Upper lobe of left lung (tissue), 6 donors: ENCODE data around the gene NID2. TPM values are rescaled to one million over a fixed set of nuclear protein-coding genes. Genes with fewer than 3 reads are reported as not detected.
A peak's percentile ranks its signal among the peaks of the same experiment; 100 is the strongest.

ENCODE experiments used
- ATAC-seq, 2 donors: fragments of 200-7000 bp; cut with Tn5 transposase; one replicate each; pipeline ENCODE4 v1.9.1; 2022; ENCODE audit warnings: mild to moderate bottlenecking in 2 of 2, moderate library complexity in 2 of 2; ENCODE audit not compliant: low FRiP score in 2 of 2
- DNase-seq, 2 donors: peaks; one replicate each; pipeline ENCODE4 v3.0.0-alpha.2; 2019 to 2020
- H3K27ac ChIP-seq, 4 donors: fragments of 200-600 bp; sonication (generic); one replicate each; pipeline ENCODE4 v1.5.1; 2016 to 2019
- H3K27me3 ChIP-seq, 4 donors: fragments of 200-600 bp; sonication (generic); one replicate each; pipeline ENCODE4 v1.5.1; 2017 to 2019
- H3K36me3 ChIP-seq, 4 donors: fragments of 200-600 bp; sonication (generic); one replicate each; pipeline ENCODE4 v1.5.1; 2016 to 2019
- H3K4me1 ChIP-seq, 4 donors: fragments of 200-600 bp; sonication (generic); one replicate each; pipeline ENCODE4 v1.5.1; 2018 to 2019
- H3K4me3 ChIP-seq, 4 donors: fragments of 200-600 bp; sonication (generic); one replicate each; pipeline ENCODE4 v1.5.1; 2017 to 2019; ENCODE audit warnings: mild to moderate bottlenecking in 2 of 4, moderate library complexity in 1 of 4
- H3K9me3 ChIP-seq, 4 donors: fragments of 200-600 bp; sonication (generic); one replicate each; pipeline ENCODE4 v1.5.1; 2018 to 2019
- CTCF ChIP-seq, 6 experiments: fragments of 450-650 bp in 4 of 6; fragments of 200-600 bp in 2 of 6; sonication (generic) in 2 of 6; IDR thresholded peaks; one replicate each; pipeline ENCODE4 v1.5.1; 2016 to 2019; ENCODE audit warnings: antibody characterized with exemption in 6 of 6
- EP300 ChIP-seq, 4 donors: sonication (generic); formaldehyde crosslinking; IDR thresholded peaks; one replicate each; pipeline ENCODE4 v1.5.1; 2017; ENCODE audit warnings: antibody characterized with exemption in 4 of 4, control low read depth in 2 of 4
- POLR2A ChIP-seq, 4 donors: fragments of 450-650 bp; IDR thresholded peaks; one replicate each; pipeline ENCODE4 v1.5.1; 2016 to 2017; ENCODE audit warnings: antibody characterized with exemption in 4 of 4, mild to moderate bottlenecking in 2 of 4
- POLR2AphosphoS5 ChIP-seq, 2 donors: sonication (generic); formaldehyde crosslinking; IDR thresholded peaks; one replicate each; pipeline ENCODE4 v1.5.1; 2017; ENCODE audit warnings: antibody characterized with exemption in 2 of 2
- WGBS, 2 donors: methylation state at CpG; one replicate each; pipeline ENCODE4 v1.1.5; 2017 to 2018; 5-methylcytosine and 5-hydroxymethylcytosine counted together
- total RNA-seq, 6 donors: library from RNA; depleted of rRNA in 4 of 6; stranded (reverse); fragments of >200 nt in 4 of 6; gene quantifications; one replicate each; pipeline versions ENCODE4 v1.1.0 to v1.2.1, GENCODE V29; 2016 to 2021
- donor health status: DM: no; HTN: no; CAD: no; lungs with moderate emphysema.
- donor health status: DM: no; HTN: yes; CAD: no; lungs with severe emphysema.

NID2 gene
- total RNA-seq, 6 donors from 2014 or later = 4.9 to 33.5 (median 8.3) TPM

GRCh38 chr14:51988221-51988620 lies 80.6 kb downstream of the NID2 start:
- 64 to 71% methylated on average over 1 of the region's 1 CpG for WGBS, 2 donors
- TF ChIP-seq EP300 (IDR thresholded peaks at IDR 0.05) (no peak), CTCF (IDR thresholded peaks at IDR 0.05) (no peak), POLR2AphosphoS5 (IDR thresholded peaks at IDR 0.05) (no peak), POLR2A (IDR thresholded peaks at IDR 0.05) (no peak)
- peak overlapping the region in 1 of 4 donors; percentile 94 for H3K27ac ChIP-seq

GRCh38 chr14:51981218-51981854 lies 87.5 kb downstream of the NID2 start:
- Histone ChIP-seq H3K9me3 (no peaks in the 10 kb centered on the region), H3K27me3 (no peaks in the 10 kb centered on the region), H3K4me1 (peaks cover 0 to 6% (median 5%) of the 10 kb centered on the region in 4 donors), H3K27ac (no peak overlapping the region), H3K4me3 (no peak overlapping the region), H3K36me3 (no peaks in the 10 kb centered on the region)
- ATAC-seq = no peak
- TF ChIP-seq EP300 (IDR thresholded peaks at IDR 0.05) (no peak), CTCF (IDR thresholded peaks at IDR 0.05) (no peak), POLR2A (IDR thresholded peaks at IDR 0.05) (no peak), POLR2AphosphoS5 (IDR thresholded peaks at IDR 0.05) (no peak)
- DNase-seq = no peak
- 89 to 92% methylated on average over 2 to 4 of the region's 4 CpGs for WGBS, 2 donors

More at GRCh38 chr14:51988221-51988620, 80.6 kb downstream of the NID2 start:
- Histone ChIP-seq H3K36me3 (peaks cover 0 to 18% (median 12%) of the 10 kb centered on the region in 4 donors), H3K27me3 (no peaks in the 10 kb centered on the region), H3K4me1 (peaks cover 8 to 17% (median 15%) of the 10 kb centered on the region in 4 donors), H3K4me3 (no peak overlapping the region), H3K9me3 (no peaks in the 10 kb centered on the region)
- ATAC-seq (no peak), DNase-seq (no peak)

- no peak for TF ChIP-seq EP300 (IDR thresholded peaks at IDR 0.05)
- no peak for TF ChIP-seq POLR2A (IDR thresholded peaks at IDR 0.05)
- no peak for TF ChIP-seq POLR2AphosphoS5 (IDR thresholded peaks at IDR 0.05)
- peak; percentile 77 to 90 (median 84) for TF ChIP-seq CTCF (IDR thresholded peaks at IDR 0.05)
- Histone ChIP-seq H3K27me3 (no peaks in the 10 kb centered on the region), H3K9me3 (no peaks in the 10 kb centered on the region), H3K4me1 (peaks cover 0 to 6% (median 5%) of the 10 kb centered on the region in 4 donors), H3K4me3 (no peak overlapping the region), H3K27ac (peak overlapping the region in 2 of 4 donors; percentile 19 to 57), H3K36me3 (no peaks in the 10 kb centered on the region)
- ATAC-seq (peak; percentile 81 to 89), DNase-seq (peak in 1 of 2 donors; percentile 77)
- WGBS, 2 donors = 23 to 26% methylated on average over 17 of the region's 17 CpGs
These were observed 89.7 kb downstream of the NID2 start for GRCh38 chr14:51979088-51979709.

- DNase-seq = no peak
- Histone ChIP-seq H3K27ac (peak overlapping the region in 2 of 4 donors; percentile 19 to 57), H3K9me3 (no peaks in the 10 kb centered on the region), H3K4me1 (peaks cover 0 to 6% (median 5%) of the 10 kb centered on the region in 4 donors), H3K4me3 (no peak overlapping the region), H3K36me3 (no peaks in the 10 kb centered on the region), H3K27me3 (no peaks in the 10 kb centered on the region)
- WGBS, 2 donors = 42 to 49% methylated on average over 2 of the region's 2 CpGs
- TF ChIP-seq CTCF (IDR thresholded peaks at IDR 0.05) = no peak
- TF ChIP-seq EP300 (IDR thresholded peaks at IDR 0.05) = no peak
- TF ChIP-seq POLR2AphosphoS5 (IDR thresholded peaks at IDR 0.05) = no peak
- no peak for TF ChIP-seq POLR2A (IDR thresholded peaks at IDR 0.05)
- no peak for ATAC-seq
These were observed 90.2 kb downstream of the NID2 start for GRCh38 chr14:51978681-51979085.
